Fibroblast of the conjunctiva (primary cell): Measurements from ENCODE around the gene LCE6A.
A peak's percentile ranks its signal among the peaks of the same experiment; 100 is the strongest.

Source experiments
- DNase-seq: peaks from one replicate; pipeline ENCODE4 v3.0.0-alpha.2; 2010; ENCODE audit warnings: low read depth

LCE6A gene, protein sequence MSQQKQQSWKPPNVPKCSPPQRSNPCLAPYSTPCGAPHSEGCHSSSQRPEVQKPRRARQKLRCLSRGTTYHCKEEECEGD

GRCh38 chr1:152842556-152842955 is at the start of gene LCE6A:
LCE6A (plus strand) TSS chr1:152842856; CDS start chr1:152843521, 665 bp downstream.
- DNase-seq: no peak

- DNase-seq: no peak
Observed at GRCh38 chr1:152795686-152796085, 47.0 kb upstream of the LCE6A start.

DNA sequence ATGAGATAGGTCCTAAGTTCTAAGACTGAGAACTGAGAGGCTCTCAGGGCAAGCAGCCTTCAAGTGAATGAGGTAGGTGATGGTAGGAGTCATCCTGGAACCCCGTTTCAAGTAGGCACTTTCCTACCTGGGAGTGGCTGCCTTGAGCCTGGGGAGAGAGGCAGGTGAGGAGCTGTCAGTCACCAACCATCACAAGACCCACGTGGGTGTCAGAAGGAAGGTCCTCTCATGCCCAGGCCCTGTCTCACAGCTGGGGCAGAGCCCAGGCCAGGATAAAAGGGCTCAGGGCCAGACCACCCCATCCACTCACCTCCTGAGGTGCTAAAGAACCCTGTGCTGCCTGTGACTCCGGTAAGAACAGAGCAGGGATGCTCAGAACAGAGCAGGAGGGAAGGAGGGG is 46.2 kb upstream of the LCE6A start, which contains the start of gene LCE1D:
TSS of gene LCE1D (plus strand) at position 301 of the 400 bp plus-strand sequence. CDS start 1,074 bp downstream, outside the sequence.
- DNase-seq: no peak

DNA sequence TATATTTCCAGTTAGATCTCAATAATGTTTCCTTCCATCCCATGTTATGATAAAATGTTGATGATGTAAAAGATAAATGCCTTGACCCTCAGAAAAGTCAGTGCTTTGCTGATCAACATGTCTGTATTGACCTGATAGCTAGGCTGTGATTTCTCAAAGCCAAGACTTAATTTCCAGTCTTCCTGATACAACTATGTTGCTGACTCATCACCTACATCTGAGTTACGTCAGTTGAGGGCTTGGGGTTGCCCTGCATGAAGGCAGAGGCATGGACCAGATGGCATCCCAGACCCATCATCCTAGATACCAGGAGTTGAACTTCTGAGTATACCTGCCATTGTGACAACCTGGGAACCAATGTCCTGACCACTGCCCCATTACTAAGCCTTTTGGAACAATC is 41.3 kb upstream of the LCE6A start:
- DNase-seq: no peak

- no peak for DNase-seq
Observed at GRCh38 chr1:152806576-152806975, 36.1 kb upstream of the LCE6A start, which contains the start of gene LCE1C. LCE1C (minus strand) TSS chr1:152806651; CDS start chr1:152805478, 1,173 bp downstream.

- no peak for DNase-seq
Observed at GRCh38 chr1:152811050-152811449, 31.6 kb upstream of the LCE6A start.

- no peak for DNase-seq
Observed at GRCh38 chr1:152811671-152812070, 31.0 kb upstream of the LCE6A start, which contains the start of gene LCE1B. LCE1B (plus strand) TSS chr1:152811971; CDS start chr1:152812447, 476 bp downstream.

GRCh38 chr1:152817309-152817708 is 25.3 kb upstream of the LCE6A start:
- no peak for DNase-seq

GRCh38 chr1:152823294-152823693 is 19.4 kb upstream of the LCE6A start:
- DNase-seq: no peak

DNA sequence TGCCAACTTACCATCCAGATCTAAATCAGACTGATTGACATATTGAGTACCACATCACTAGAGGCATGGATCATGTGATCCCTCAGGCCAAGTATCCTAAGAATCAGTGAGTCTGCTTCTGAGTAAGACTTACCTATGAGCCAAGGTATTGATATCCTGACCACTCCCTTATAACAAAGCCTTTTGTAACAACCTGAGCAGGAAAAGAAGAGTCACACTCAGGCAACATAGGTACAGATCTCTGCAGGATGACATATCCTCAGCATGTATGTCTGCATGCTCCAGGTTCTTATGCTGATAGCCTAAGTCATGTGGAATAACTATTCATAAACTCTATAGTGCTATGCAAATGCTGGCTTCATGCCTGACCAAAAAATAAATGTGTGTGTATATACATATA is 17.7 kb upstream of the LCE6A start:
- DNase-seq: no peak

- no peak for DNase-seq
Observed at GRCh38 chr1:152827173-152827572, 15.5 kb upstream of the LCE6A start, which contains the start of gene LCE1A. LCE1A (plus strand) TSS chr1:152827473; CDS start chr1:152827473, 0 bp downstream.

DNA sequence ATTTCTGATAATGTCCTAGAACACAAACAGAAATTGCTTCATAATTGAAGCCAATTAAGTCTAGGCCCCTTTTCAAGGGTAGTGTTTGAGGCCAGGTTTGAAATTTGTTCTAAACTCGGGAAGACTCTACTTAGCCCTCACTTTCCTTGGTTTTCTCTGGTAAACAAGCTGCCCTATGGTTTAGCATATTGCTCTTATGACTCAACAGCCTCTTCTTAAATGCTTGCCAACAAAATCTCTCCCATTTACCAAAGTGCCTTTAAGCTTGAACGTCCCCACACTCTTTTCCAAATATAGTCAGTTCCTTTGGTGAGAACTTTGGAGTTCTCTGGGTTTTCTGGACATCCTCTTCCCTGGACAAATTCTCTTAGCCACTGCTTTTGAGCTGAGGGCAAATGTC is 5.8 kb upstream of the LCE6A start:
- DNase-seq: no peak

GRCh38 chr1:152855661-152856060 is 13.0 kb downstream of the LCE6A start:
- DNase-seq: no peak

GRCh38 chr1:152858062-152858461 is 15.4 kb downstream of the LCE6A start:
- no peak for DNase-seq

DNA sequence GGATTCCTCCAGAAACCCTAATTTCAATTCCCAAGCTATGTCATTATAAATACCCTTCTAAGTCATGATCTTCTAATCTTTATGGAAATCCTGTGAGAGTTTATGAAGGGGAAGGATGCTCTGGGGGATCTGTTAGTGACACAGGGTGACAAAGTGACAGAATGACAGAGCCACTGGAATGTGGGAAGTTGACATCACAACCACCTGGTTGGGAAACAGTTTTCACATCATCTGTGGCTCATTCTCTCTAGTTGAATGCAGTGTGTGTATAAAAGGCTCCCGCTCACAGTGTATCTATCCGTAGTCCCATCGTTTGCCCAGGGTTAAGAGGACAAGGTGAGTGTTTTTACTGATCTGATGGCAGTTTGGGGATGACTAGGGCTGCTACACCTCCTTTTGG is 17.0 kb downstream of the LCE6A start, which contains the start of gene LCE7A:
TSS of gene LCE7A (plus strand) at position 301 of the 400 bp plus-strand sequence. CDS start 702 bp downstream, outside the sequence.
- DNase-seq: no peak

- DNase-seq: no peak
Observed at GRCh38 chr1:152860129-152860528, 17.5 kb downstream of the LCE6A start.

GRCh38 chr1:152861374-152861773 is 18.7 kb downstream of the LCE6A start:
- no peak for DNase-seq

DNA sequence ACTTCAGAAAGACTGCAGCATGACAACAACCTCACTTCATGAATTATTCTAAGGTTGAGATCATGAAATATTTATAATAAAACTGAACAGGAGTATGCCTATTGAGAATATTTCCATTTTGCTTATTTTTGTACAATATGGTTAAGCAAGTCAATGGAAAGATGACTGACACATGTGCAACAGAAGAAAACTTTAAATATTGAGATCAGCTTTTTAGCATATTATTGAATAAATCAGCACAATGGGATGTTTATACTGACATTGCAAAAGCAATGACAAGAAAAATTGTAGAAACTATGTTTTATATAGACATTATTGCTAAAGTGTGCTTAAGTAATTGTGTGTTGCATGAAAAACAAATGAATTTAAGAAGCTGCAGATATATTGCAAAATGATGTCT is 21.8 kb downstream of the LCE6A start:
- DNase-seq: no peak

DNA sequence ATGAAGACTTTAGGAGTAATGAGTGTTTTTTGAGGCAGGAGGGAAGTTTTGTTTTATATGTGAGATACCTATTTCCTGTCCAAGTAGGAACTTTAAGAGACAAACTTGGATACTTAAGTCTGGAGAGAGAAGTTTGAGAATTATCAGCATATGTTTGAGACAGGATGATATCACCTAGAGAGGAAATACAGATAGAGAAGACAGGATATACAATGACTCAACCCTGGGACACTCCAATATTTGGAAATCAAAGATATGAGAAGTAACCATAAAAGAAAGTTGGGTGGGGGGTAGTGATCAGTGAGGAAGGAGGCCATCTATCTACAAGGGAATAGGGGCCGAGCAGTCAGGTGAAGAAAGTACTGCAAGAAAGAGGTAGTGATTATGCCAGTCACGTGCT is 23.7 kb downstream of the LCE6A start:
- DNase-seq: no peak

- DNase-seq: peak; percentile 54
Observed at GRCh38 chr1:152869808-152870419, 27.3 kb downstream of the LCE6A start.

GRCh38 chr1:152870831-152871730 is 28.4 kb downstream of the LCE6A start:
- peak; percentile 4 for DNase-seq

- DNase-seq: no peak
Observed at GRCh38 chr1:152871731-152872126, 29.1 kb downstream of the LCE6A start.

DNA sequence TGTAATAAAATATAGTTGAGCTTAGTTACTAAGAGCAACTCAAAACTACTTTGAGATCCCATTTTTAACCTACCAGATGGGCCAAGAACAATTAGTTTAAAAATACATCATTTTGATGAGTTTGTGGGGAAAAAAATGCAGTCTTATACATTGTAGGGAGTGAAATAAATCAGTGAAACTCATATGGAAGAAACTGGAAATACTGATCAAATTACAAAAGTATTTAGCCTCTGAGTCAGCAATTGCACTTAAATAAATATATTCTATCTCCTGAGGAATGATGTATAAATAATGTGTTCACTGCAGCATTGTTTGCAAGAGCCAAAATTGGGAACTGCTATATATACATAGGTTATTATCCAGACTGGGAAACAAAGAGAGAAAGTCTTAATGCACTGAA is 30.8 kb downstream of the LCE6A start:
- no peak for DNase-seq
